ENCODE measurements around the gene SYT8.

SYT8 gene

DNA sequence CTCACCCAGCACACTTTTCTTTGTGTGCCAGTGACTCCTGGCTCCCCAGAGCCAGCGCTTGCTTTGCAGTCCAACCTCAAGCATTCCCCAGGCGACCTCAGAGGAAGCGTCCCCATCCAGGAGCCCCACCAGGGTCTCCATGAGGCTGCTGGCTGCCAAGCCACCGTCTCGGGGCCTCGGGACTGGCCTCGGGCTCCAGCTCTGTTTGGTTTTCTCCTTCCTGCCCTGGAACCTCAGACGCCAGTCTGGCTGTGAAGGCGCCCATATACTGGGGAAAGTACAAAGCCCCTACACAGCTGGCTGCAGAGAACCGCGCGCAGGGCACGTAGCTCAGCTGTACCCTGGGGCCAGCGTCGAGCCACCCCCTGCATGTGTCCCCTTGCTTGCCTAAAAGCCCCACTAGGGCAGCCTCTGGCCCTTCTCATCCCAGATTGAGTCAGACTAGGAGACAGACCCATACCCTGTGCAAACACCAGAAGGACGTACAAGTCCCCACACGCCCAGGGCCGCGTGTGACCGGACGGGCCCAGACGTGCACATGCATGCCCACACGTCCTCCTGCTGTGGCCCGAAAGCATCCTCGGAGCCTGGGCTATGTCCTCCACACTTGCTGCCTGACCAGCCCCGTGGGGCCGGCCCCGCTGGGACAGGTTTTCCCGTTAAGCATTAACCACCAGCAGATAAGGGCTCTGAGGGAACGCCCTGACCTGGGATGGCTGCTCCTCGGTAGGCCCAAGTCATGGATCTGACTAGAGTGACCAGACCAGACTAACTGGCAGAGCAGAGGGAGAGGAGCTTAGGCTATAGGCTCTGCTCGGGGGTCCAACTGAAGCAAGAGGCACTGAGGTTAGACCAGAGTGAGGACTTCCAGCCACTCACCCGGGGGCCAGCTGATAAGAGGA is 4.2 kb upstream of the SYT8 start:
- in situ Hi-C loops (cut with HindIII; ENCODE audit: low sequenced_read_pairs): no loop called here

DNA sequence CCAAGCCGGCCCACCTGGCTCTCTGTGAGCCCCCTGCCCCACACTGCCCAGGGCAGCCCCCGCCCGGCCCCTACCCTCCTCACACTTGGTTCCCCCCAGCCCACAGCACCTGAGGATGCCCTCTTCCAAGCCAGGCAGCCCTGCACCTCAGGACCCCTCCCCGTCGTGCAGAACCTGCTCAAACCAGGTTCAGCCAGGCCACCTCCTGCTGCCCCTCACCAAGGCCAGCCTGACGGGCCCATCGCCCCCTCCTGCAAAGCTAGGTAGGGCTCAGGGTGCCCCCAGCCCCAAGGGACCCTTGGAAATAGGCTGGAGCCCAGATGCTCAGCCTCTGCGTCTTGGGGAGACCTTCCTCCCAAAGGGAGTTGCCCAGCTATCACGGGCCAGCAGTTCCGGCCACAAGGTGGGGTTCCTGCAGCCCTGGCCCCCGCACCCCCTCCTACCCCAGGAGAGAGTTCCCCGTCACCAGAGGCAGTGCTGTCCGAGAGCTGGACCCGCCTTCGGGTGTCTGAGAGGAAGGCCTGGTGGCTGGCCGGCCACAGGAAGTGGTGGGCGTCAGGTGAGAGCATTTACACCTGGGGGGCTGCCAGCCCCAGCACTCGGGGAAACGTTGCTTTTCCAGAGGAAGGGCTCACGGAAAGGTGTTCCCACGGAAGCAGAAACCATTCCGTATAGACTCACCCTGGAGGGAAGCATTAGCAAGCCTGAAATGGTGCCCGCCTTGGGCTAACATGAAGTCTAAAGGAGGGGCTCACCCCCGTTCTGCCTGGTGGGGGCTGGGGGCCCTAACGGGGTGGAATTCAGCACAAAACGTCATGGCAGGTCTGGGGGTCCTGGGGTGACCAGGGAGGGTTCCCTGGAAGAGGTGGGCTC is 3.2 kb upstream of the SYT8 start:
- in situ Hi-C loops (cut with HindIII; ENCODE audit: low sequenced_read_pairs): no loop called here

DNA sequence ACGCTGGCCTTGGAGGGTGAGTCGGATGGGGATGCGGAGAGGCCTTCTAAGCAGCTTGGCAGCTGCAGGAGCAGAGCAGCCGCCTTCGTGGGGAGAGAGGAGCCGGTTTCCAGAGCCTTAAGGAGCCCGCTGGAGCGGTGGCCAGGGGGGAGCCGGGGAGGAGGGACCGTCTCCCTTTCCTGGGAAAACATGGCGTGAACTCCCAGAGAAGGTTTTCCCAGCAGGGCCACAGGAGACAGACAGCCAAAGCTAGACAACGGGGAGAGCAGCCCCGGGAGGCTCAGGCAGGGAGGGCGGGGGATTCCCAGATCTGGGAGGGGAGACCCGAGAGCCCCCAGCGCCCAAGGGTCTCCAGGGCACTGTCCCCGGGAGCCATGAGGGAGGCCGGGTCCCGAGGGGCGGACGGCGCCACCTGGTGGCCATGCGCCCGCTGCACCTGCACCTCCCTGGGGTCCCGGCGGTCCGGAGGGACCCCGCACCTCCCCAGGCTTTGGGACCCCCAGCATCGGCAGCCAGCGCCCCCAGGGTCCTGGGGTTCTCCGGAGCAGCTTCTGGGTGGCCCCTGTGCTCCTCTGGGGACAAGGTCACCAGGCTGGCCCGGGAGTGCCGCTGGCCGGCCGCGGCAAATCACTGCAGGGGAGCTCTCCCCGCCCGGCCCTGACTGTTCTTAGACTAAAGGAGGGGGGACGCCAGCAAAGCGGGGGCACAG is 2.4 kb upstream of the SYT8 start:
- in situ Hi-C loops (cut with HindIII; ENCODE audit: low sequenced_read_pairs): no loop called here

DNA sequence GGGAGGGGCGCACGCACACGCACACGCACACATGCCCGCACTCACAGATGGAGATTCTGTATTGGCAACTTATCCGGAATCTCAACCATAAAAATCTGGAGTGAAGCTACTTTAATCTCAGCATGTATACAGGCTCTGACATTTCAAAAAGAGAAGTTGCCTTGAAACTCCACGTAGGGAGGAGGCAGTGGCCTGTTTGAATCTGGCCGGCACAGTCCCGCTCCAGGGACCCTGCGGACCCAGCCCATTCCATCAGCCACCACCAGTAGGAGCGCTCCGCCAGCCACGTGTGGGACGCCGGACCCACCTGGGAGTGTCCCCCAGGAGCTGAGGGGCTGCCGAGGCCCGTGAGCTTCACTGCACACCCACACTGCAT is 1.9 kb upstream of the SYT8 start:
- in situ Hi-C loops (cut with HindIII; ENCODE audit: low sequenced_read_pairs): no loop called here

DNA sequence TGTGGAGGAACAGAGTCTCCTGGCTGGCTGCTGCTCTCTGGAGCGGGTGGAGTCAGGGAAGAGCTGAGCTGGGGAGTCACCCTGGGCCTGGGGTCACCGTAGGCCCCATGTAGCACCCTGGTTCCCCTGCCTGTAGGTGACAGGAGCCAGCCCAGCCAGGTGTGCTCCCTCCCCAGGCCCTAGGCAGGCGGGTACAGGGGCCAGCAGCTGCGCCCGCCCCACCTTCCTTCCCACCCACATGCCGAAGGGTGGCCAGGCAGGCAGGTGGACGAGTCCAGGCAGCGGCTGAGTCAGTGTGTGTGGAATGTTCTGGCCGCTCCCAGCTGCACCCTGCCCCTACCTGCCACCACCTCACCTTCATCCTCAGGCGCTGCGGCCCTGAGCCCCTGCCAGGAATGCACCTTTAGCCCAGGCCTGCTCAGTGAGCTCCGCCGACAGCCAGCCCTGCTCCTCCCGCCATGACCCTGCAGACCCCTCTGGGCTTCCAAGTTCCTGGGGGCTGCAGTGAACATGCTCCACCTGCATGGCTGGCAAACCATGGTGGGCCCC is 654 bp upstream of the SYT8 start:
- in situ Hi-C loops (cut with HindIII; ENCODE audit: low sequenced_read_pairs): no loop called here

DNA sequence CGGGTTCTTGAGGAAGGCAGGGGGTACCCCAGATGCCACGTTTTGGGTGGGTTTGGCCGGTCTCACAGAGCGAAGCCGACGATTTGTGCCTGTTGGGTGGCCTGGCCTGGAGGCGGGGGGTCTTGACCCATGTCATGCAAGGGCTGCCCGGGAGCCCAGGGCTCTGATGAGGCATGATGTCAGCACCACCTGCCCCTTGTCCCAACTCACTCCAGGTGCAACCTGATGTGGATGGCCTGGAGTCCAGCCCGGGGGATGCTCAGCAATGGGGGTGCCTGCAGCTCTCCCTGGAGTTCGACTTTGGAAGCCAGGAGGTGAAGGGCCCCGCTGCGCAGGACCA is 851 bp downstream of the SYT8 start:
- in situ Hi-C loops (cut with HindIII; ENCODE audit: low sequenced_read_pairs): no loop called here

DNA sequence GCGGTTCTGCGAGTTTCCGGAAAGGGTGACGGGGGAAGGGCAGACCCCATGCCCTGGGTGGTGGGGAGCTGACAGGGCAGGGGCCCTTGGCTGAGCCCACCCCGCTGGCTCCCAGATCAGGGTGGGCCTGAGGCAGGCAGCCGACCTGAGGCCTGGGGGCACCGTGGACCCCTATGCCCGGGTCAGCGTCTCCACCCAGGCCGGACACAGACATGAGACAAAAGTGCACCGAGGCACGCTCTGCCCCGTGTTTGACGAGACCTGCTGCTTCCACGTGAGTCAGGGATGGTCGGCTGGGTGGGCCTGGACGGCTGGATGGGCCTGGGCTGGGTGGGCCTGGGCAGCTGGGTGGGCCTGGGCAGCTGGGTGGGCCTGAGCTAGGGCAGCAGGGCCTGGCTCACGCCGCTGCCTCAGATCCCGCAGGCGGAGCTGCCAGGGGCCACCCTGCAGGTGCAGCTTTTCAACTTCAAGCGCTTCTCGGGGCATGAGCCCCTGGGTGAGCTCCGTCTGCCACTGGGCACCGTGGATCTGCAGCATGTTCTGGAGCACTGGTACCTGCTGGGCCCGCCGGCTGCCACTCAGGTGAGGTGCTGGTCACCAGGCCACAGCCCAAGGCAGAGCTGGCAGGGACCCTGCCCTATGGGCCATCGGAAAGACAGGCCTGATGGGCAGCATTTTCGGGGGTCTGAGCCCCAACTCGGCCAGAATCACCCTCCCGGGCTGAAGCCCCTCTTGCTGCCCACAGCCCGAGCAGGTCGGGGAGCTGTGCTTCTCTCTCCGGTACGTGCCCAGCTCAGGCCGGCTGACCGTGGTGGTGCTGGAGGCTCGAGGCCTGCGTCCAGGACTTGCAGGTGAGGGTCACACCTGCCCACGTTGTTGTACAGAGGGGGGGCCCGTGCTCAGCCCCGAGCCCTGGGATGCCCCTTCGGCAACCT is 1.5 kb downstream of the SYT8 start:
- in situ Hi-C loops (cut with HindIII; ENCODE audit: low sequenced_read_pairs): no loop called here

DNA sequence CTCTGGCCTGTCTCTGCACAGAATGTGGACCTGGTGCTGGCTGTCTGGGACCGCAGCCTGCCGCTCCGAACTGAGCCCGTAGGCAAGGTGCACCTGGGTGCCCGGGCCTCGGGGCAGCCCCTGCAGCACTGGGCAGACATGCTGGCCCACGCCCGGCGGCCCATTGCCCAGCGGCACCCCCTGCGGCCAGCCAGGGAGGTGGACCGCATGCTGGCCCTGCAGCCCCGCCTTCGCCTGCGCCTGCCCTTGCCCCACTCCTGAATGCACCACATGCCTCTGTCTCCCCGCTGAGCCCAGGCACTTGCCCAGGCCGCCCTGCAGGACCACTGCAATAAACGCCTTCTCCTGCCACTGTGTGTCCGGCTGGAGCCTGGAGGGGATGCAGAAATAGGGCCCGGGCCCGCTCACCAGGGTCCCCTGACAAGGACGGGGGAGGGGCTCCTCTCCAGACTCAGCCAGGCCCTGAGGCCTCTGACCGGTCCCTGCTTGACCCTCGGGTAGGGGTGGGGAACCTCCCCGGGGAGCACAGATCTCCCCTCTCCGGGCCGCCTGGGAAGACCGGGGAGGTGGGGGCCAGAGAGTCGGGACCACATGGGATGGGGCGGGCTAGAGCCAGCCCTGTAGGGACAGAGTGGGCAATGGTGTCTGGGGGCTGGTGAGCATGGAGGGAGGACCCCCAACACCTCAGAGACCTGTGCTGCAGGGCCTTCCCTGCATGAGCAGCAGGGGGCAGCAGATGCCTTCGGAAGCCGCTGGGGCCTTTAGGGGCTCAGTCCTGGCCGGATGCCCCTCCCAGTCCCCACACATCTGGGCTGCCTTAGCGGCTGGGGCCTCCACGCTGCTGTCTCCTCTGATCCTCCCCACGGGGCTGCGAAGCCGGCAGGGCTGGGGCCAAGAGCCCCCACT is 2.6 kb downstream of the SYT8 start:
- in situ Hi-C loops (cut with HindIII; ENCODE audit: low sequenced_read_pairs): no loop called here

DNA sequence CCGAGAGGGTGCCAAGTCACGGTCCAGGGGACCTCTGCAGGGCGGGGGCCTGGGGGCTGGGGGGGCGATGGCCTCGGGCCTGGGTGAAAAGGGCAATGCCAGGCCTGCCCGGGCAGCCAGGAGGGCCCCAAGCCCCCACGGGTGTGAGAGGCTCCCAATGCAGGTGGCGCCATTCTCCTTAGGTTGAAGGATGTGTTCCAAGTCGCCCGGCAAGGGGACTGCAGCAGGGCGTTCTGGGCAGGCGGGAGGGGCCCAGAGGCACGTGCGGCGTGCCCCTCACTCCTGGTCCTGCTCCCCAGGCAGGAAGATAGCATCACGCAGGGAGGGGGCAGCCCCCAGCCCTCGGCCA is 3.3 kb downstream of the SYT8 start:
- in situ Hi-C loops (cut with HindIII; ENCODE audit: low sequenced_read_pairs): no loop called here

DNA sequence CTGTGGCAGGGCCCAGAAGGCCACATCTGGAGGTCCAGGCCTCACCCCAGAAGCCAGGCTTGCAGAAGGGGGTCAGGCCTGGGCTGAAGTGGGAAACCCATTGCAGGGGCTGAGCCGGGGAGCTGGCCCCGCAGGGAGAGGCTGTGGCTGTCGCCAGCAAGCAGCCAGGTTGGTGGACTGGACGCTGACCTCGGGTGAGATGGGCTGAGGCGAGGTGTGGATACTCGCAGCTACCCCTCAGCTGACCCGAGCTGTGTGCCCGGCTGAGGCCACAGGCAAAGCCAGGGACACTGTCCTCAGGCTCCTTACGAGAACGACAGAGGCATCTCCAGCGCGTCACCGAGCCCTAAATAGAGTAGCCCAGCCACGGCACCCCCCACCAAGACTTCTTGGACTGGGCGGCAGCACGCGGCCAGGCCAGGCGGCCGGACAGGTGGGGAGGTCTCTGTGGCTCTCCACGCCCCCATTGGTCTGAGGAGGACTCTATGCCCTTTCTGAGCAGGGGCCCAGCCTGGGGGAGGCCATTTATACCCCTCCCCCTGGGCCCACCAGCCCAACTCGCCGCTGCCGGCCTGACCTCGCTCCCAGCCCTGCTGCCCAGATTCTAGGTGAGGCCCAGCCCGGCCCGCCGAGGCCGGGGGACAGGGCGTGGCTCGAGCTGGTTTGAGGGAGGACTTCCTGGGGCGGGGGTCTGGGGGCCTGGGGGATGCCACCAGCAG is 3.8 kb downstream of the SYT8 start, which contains the start of gene TNNI2:
TSS of gene TNNI2 (plus strand) at position 556 of the 719 bp plus-strand sequence. CDS start 716 bp downstream, outside the sequence.
- in situ Hi-C loops (cut with HindIII; ENCODE audit: low sequenced_read_pairs): no loop called here

DNA sequence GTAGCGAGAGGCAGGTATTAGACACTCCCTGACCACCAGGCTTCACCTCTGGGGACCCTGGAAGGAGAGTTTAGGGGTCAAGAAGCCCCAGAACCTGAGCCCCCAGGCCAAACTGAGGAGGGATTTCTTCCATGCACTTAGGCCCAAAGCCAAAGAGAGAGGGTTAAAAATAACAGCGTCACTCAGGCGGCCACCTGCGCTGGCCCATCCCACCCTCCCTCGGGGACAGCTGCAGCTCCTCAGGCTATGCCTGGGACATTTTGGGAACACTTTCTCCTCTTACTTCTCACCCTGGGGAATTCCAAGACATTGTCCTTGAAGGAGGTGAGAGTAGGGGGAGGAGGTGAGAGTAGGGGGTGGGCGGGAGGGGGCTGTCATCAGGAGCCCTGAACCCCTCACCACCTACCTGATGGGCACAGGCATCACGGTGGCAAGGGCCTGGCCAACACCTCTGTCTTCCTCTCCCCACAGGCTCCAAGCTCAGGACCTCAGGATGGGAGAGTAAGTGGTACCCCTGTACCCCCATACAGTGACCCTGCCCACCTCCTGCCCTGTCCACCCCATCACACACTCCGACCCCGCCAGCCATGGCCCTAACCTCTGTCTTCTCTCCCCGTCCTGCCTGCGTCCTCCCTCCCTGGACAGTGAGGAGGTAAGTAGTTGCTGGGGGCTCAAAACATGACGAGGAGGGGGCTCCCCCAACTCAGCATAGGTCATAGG is 4.6 kb downstream of the SYT8 start:
- in situ Hi-C loops (cut with HindIII; ENCODE audit: low sequenced_read_pairs): no loop called here

DNA sequence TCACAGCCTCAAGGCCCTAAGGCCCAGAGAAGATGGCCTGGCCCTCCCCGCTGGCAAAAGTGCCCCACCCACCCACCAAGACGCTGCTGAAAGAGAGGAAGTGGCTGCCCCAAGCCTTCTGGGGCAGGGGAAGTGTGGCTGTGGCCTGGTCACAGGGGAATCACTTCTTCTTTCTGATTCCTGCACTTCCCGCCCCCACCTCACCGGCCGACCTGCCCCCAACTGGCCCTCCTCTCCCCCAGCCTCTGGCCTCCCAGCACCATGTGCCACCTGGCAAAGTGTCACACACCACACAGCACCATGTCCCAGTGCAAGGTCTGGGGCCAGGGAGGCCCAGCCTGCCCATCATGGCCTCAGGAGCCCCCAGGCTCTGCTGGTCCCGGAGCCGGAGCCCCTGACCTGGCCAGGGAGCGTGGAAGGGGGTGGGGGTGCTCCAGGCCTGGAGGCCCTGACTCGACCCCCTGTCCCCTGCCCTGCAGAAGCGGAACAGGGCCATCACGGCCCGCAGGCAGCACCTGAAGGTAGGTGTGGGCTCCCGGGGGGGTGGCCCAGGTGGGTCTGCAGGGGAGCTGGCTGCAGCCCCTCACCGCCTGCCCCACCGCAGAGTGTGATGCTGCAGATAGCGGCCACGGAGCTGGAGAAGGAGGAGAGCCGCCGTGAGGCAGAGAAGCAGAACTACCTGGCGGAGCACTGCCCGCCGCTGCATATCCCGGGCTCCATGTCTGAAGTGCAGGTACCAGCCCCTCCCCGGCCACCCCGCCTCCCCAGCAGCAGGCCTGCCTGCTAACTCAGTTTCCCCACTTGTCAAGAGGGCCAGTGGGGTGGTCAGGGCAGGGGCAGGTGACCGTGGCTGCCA is 5.4 kb downstream of the SYT8 start:
- in situ Hi-C loops (cut with HindIII; ENCODE audit: low sequenced_read_pairs): no loop called here

DNA sequence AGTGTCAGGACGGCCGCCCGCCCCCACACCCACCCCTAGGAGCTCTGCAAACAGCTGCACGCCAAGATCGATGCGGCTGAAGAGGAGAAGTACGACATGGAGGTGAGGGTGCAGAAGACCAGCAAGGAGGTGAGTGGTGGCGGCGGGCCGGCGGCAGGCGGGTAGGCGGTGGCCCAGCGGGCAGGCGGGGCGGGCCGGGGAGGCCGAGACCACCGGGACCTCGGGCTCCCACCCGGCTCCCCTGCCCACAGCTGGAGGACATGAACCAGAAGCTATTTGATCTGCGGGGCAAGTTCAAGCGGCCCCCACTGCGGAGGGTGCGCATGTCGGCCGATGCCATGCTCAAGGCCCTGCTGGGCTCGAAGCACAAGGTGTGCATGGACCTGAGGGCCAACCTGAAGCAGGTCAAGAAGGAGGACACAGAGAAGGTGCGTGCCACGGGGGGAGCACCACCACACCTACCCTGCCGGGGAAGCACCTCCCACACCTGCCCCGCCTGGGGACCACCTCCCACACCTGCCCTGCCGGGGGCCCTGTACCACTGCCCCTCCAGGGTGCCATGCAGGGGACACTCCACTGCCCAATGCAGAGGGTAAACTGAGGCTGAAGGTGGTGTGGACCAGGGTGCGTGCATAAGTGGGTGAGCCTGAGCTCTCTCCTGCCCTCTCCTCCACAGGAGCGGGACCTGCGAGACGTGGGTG is 6.1 kb downstream of the SYT8 start:
- in situ Hi-C loops (cut with HindIII; ENCODE audit: low sequenced_read_pairs): no loop called here

DNA sequence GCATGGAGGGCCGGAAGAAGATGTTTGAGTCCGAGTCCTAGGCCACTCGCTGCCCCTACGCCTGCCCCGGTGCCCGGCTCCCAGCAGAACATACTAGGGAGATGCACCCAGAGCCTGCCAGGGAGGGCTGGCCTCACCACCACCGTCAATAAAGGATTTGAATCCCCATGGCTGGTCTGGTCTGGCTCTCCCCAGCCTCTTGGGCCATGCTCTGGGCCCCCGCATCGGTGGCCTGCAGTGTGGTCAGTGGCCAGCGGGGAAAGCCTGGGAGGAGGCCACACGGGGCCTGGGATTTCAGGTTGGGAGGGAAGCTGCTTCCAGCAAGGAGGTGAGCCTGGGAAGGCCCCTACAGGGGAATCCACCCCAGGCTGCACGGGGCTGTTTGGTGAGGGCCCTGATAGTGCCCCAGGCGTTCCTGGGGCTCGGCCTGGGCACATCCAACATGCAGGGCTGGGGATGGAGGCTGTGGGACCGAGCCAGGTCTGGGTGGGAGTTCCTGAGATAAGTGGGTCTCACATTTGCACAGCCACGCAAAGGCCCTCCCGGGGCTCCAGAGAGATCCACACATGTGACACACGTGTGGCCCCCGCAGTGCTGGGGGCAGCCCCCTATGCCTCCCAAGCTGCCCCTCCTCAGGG is 6.8 kb downstream of the SYT8 start:
- in situ Hi-C loops (cut with HindIII; ENCODE audit: low sequenced_read_pairs): no loop called here

DNA sequence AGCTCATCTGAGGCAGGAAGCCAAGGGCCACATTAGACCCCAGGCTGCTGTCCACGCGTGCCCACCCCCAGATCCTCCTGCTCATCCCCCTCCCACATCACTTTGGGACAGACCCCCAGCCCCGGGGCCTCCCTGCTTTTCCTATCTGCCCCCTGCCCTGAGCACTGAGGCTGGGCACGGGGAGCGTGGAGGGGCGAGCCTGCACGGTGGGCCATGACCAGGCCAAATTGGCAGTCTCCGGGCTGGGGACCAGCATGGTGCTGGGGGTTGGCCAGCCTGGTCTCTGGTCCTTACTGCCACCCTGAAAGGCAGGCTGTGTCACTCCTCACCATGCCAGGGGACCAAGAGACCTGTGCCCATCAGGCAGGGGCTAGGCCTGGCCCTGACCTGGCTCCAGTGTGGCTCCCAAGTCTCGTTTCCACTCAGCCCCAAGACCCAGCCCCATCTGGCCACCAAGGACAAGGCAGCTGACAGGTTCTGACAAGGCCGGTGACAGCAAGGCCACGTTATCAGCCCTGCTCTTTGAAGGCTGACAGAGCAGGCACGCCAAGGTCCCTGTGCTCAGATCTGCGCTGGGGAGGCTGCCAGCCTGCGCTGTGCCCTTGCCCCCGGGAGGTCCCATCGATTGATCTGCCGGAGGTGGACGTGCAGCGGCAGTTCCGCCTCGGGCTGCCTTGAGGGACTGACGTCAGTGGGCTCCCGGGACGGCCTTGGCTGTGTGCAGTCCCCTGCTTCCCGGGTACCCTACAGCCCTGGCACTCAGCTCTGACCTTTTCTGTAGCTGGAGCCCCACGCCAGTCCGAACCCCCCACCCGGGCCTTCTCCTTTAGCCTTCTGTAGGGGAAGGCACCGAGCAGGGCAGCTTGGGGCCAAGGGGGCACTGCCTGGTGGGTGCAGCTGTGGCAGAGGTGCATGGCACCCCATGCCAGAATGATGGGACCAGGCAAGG is 7.6 kb downstream of the SYT8 start:
- in situ Hi-C loops (cut with HindIII; ENCODE audit: low sequenced_read_pairs): no loop called here
